Measurements from ENCODE around the gene PIGU. TPM values are rescaled to one million over a fixed set of nuclear protein-coding genes. Genes with fewer than 3 reads are reported as not detected.

Gene PIGU
- total and polyA plus RNA-seq, 2 of the 13 experiments (the other 11 are each of a cell fraction or from before 2014, with no cell fraction given), result 45.5 to 231 TPM

- TF ChIP-seq SOX6 (IDR thresholded peaks at IDR 0.05) (no peak), SOX6 (CRISPR knock-in tag; IDR thresholded peaks at IDR 0.05) (peak; percentile 46), WIZ (CRISPR knock-in tag; IDR thresholded peaks at IDR 0.05) (peak; percentile 90), ETS1 (CRISPR knock-in tag; IDR thresholded peaks at IDR 0.05) (no peak), ZBTB7B (CRISPR knock-in tag; IDR thresholded peaks at IDR 0.05) (no peak), TBL1XR1 (IDR thresholded peaks at IDR 0.05; ENCODE audit: borderline replicate concordance, low read length, partially characterized antibody) (peak; percentile 22), MYC (CRISPR knock-in tag; IDR thresholded peaks at IDR 0.05; ENCODE audit: borderline replicate concordance) (peak; percentile 21; the same call in 1 of the 2 replicates), MIXL1 (CRISPR knock-in tag; IDR thresholded peaks at IDR 0.05) (no peak), NFRKB (IDR thresholded peaks at IDR 0.05) (no peak), ZNF552 (CRISPR knock-in tag; IDR thresholded peaks at IDR 0.05; ENCODE audit: borderline replicate concordance) (no peak), PHF21A (CRISPR knock-in tag; IDR thresholded peaks at IDR 0.05) (peak; percentile 7; the same call in 1 of the 2 replicates), FOSL2 (CRISPR knock-in tag; IDR thresholded peaks at IDR 0.05) (peak; percentile 92), NR2F2 (IDR thresholded peaks at IDR 0.05; ENCODE audit: borderline replicate concordance, low read depth) (peak; percentile 36; the same call in 1 of the 2 replicates), ZNF781 (CRISPR knock-in tag; IDR thresholded peaks at IDR 0.05; ENCODE audit: borderline replicate concordance, not compliant biosample characterization) (peak; percentile 59), NCOA2 (CRISPR knock-in tag; IDR thresholded peaks at IDR 0.05) (peak; percentile 8; the same call in 1 of the 2 replicates), KDM1A (CRISPR knock-in tag; IDR thresholded peaks at IDR 0.05) (no peak), ARID5B (CRISPR knock-in tag; IDR thresholded peaks at IDR 0.05) (peak; percentile 56), PATZ1 (CRISPR knock-in tag; IDR thresholded peaks at IDR 0.05) (peak; percentile 16; the same call in 1 of the 2 replicates), GTF3A (CRISPR knock-in tag; conservative IDR thresholded peaks at IDR 0.05) (0 out of 2 replicates have a peak, but pooled peaks have one; percentile 8), ZNF431 (CRISPR knock-in tag; IDR thresholded peaks at IDR 0.05; ENCODE audit: borderline replicate concordance, low read depth) (peak; percentile 36; the same call in 1 of the 2 replicates), RFXAP (CRISPR knock-in tag; IDR thresholded peaks at IDR 0.05; ENCODE audit: borderline replicate concordance) (peak; percentile 69; the same call in 1 of the 2 replicates), MEIS2 (CRISPR knock-in tag; IDR thresholded peaks at IDR 0.05) (0 out of 2 replicates have a peak, but pooled peaks have one; percentile 26), ERF (CRISPR knock-in tag; IDR thresholded peaks at IDR 0.05) (no peak; the same call in 1 of the 2 replicates)
Measured at GRCh38 chr20:34705397-34706301, 28.8 kb upstream of the PIGU start (continued).
